GM18505 (cell line): ENCODE data around the gene SSNA1.

Experiments used
- ATAC-seq: cut with Tn5 transposase; IDR thresholded peaks from one replicate; pipeline ENCODE4 v1.9.1; 2021; ENCODE audit not compliant: unreplicated experiment
- POLR2A ChIP-seq: IDR thresholded peaks from 4 replicates; pipeline ENCODE4 v1.6.1; 2011; ENCODE audit warnings: borderline replicate concordance; ENCODE audit not compliant: insufficient read depth, insufficient read length; ENCODE audit errors: extremely low read depth

Gene SSNA1, protein sequence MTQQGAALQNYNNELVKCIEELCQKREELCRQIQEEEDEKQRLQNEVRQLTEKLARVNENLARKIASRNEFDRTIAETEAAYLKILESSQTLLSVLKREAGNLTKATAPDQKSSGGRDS

GRCh38 chr9:137188490-137189296 is at the start of gene SSNA1, which contains the start of gene ANAPC2:
Gene SSNA1, plus strand, starts transcription at chr9:137188676. Its CDS starts 51 bp downstream, at chr9:137188727.
Gene ANAPC2, minus strand, starts transcription at chr9:137188560. Its CDS starts 28 bp downstream, at chr9:137188532.
- peak; percentile 79 for ATAC-seq
- TF ChIP-seq POLR2A = peak; percentile 88

DNA sequence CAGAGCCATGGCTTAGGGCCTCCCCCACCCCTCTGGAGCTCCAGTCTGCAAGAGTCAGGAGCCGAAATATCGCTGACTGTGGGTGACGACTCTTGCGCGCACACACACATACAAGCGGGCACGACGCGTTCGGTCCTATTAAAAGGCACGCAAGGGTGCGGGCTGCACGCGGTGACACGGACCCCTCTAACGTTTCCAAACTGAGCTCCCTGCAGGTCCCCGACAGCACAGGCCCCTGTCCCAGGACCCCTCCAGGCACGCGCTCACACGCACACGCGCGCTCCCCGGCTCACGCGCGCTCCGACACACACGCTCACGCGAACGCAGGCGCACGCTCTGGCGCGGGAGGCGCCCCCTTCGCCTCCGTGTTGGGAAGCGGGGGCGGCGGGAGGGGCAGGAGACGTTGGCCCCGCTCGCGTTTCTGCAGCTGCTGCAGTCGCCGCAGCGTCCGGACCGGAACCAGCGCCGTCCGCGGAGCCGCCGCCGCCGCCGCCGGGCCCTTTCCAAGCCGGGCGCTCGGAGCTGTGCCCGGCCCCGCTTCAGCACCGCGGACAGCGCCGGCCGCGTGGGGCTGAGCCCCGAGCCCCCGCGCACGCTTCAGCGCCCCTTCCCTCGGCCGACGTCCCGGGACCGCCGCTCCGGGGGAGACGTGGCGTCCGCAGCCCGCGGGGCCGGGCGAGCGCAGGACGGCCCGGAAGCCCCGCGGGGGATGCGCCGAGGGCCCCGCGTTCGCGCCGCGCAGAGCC is 49.6 kb upstream of the SSNA1 start, which contains the start of gene GRIN1:
TSS of gene GRIN1 (plus strand) at position 433 of the 746 bp plus-strand sequence. CDS start 333 bp downstream, outside the sequence.
- no peak for TF ChIP-seq POLR2A
- ATAC-seq = no peak

GRCh38 chr9:137139468-137140150 is 48.9 kb upstream of the SSNA1 start:
- TF ChIP-seq POLR2A = no peak
- no peak for ATAC-seq

DNA sequence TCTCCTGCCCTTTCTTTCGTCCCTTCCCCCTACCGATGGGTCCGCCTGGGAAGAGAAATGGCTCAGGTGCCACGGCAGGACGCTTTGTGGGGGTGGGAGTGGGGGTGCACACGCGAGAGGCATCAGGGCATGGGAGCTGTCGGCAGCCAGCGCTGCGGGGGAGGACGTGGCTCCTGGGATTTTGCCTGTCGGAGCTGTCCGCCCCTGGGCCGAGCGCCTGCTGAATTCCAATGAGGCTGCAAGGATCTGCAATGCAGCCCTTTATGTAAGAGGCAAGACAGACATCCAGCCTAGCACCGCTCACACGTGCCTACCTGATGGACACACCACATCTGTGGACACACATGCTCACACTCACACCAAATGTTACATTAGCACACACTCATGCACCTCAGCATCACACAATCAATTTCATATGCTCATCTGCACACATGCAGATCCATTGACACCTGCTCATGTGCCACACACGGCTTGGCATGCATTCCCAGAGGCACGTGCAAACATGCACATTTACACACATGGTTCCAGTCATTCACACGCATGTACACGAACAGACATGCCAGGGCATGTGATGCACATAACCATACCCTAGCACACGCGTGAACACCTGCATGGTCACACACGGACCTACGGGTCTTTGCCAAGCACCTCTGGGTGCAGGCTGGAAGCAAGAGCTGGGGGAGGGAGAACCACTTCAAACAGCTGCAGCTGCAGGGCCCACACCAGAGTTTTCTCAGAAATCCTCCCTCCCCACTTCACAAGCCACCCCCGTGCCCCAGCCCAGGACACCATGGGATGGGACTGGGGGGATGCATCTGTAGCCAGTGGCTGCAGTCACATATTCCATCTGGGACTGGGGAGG is 48.1 kb upstream of the SSNA1 start:
- ATAC-seq = no peak

DNA sequence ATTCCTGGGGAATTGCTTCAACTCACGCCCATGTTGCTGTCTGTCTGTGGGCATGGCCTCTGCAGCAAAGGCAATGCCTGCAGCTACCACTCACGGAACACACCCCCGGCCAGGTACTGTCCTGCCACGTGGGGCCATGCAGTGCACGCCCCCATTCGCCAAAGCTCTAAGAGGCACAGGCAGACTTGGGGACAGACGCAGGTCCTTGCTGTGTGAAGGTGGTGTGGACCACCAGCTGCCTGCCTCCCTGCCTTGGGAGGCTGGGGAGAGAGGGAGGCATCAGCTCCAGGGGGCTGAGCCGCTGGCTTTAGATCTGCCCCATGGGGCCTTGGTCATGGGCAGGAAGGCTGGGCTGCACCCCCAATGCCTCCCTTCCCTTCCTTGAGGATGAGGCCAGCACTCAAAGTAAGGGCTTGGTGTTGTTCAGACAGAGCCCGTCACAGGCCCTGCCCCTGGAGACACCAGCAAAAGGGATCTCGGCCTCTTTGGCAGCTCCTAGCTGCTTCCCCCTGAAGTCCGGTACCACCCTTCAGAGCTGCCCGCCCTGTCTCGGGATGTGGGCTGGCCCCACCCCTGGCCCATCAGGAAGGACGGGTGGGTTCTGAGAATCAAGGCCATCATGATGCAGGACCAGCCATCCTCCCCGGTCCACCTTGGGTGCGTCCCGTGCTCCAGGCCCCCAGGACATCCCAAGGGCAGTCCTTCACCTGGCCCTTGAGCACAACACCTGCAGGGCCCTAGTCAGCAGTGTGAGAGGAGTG is 47.2 kb upstream of the SSNA1 start:
- no peak for TF ChIP-seq POLR2A
- no peak for ATAC-seq

More for the DNA sequence above, 48.1 kb upstream of the SSNA1 start:
- no peak for TF ChIP-seq POLR2A

DNA sequence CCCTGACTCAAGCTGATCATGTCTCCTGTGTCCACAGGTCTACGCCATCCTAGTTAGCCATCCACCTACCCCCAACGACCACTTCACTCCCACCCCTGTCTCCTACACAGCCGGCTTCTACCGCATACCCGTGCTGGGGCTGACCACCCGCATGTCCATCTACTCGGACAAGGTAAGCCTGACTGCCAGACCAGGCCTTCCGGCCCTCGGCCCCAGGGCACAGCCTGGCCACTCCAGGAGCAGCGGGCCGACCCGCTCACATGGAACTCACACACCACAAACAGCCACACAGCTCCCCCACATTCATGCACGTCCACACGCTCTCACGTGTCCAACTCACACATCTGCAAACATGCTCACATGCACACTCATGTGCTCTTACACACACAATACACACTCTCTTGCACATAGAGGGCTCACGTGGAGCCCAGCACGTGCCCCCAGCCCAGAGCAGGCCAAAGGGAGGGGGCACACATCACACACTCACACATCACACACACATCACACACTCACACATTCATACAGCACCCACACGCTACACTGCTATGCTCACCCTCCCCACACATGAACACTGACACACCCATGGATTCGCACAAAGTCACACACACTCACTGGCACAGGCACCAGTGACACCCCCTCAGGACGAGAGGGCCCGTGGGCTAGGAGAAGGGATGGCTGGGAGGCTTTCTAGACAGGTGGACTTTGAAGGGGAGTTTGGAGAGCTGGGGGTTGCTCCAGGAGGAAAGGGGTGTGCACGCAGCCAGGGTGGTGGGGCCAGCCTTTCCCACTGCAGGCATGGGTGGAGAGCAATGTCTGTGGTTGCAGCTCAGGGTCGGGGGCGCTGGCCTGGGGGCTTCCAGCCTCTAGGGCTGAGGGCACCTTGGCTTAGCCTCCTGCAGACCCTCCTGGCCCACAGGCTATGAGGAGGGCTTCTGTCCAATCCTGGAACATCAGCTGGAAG is 46.2 kb upstream of the SSNA1 start:
- TF ChIP-seq POLR2A = no peak
- no peak for ATAC-seq

- no peak for ATAC-seq
- no peak for TF ChIP-seq POLR2A
These were observed 45.0 kb upstream of the SSNA1 start for GRCh38 chr9:137143459-137143858.

- ATAC-seq = no peak
- no peak for TF ChIP-seq POLR2A
These were observed 42.5 kb upstream of the SSNA1 start for GRCh38 chr9:137145731-137146526.

GRCh38 chr9:137146527-137146918 is 42.0 kb upstream of the SSNA1 start:
- no peak for ATAC-seq

More at GRCh38 chr9:137146527-137146918, 42.0 kb upstream of the SSNA1 start:
- no peak for TF ChIP-seq POLR2A
